ENCODE results near the gene DLX1. TPM values are rescaled to one million over a fixed set of nuclear protein-coding genes. Genes with fewer than 3 reads are reported as not detected.

Gene DLX1
- total and polyA plus RNA-seq, 9 of the 15 experiments (the other 6 are each of a cell fraction or from before 2014, with no cell fraction given) = 1.9 to 26.2 (median 9.6) TPM

- TF ChIP-seq ARID3B (CRISPR knock-in tag; IDR thresholded peaks at IDR 0.05; ENCODE audit: borderline replicate concordance) (0 out of 2 replicates have a peak, but pooled peaks have one; percentile 32), GABPB1 (CRISPR knock-in tag; IDR thresholded peaks at IDR 0.05) (peak; percentile 84), KLF1 (tag; IDR thresholded peaks at IDR 0.05) (0 out of 2 replicates have a peak, but pooled peaks have one; percentile 34), BDP1 (IDR thresholded peaks at IDR 0.05; ENCODE audit: insufficient read depth, insufficient read length) (no peak), CREB3L1 (IDR thresholded peaks at IDR 0.05; ENCODE audit: borderline replicate concordance, low read depth) (no peak), BHLHE40 (IDR thresholded peaks at IDR 0.05; ENCODE audit: low read length) (peak; percentile 64; the same call in 1 of the 2 replicates), ZSCAN32 (CRISPR knock-in tag; IDR thresholded peaks at IDR 0.05) (peak; percentile 92), RCOR1 (IDR thresholded peaks at IDR 0.05; ENCODE audit: borderline replicate concordance in 1 of 2, low read depth in 2 of 2, low read length in 2 of 2) (no peak), HOMEZ (CRISPR knock-in tag; IDR thresholded peaks at IDR 0.05) (0 out of 2 replicates have a peak, but pooled peaks have one; percentile 20), TFAP4 (CRISPR knock-in tag; IDR thresholded peaks at IDR 0.05; ENCODE audit: borderline replicate concordance) (peak; percentile 95), ZNF165 (CRISPR knock-in tag; IDR thresholded peaks at IDR 0.05; ENCODE audit: borderline replicate concordance) (no peak), HSF4 (CRISPR knock-in tag; IDR thresholded peaks at IDR 0.05; ENCODE audit: borderline replicate concordance) (no peak), MCM5 (IDR thresholded peaks at IDR 0.05; ENCODE audit: low read depth) (no peak), PKNOX1 (IDR thresholded peaks at IDR 0.05) (peak; percentile 25; the same call in 1 of the 2 replicates), HDAC6 (IDR thresholded peaks at IDR 0.05; ENCODE audit: low read depth, low read length) (peak; percentile 81; the same call in 1 of the 2 replicates), NR3C1 (CRISPR knock-in tag; IDR thresholded peaks at IDR 0.05) (peak; percentile 81; the same call in 1 of the 2 replicates), NFE2 (IDR thresholded peaks at IDR 0.05; ENCODE audit: low read depth) (peak; percentile 30; the same call in 1 of the 2 replicates), SRSF3 (IDR thresholded peaks at IDR 0.05; ENCODE audit: insufficient read depth, low read length) (0 out of 2 replicates have a peak, but pooled peaks have one; percentile 24), HMBOX1 (IDR thresholded peaks at IDR 0.05) (no peak), EP300 (IDR thresholded peaks at IDR 0.05; ENCODE audit: low read length) (peak; percentile 20; the same call in 1 of the 2 replicates)
These were observed 455 bp upstream of the DLX1 start (continued) for GRCh38 chr2:172084645-172085459.

Data from K562 (cell line).